Measurements from ENCODE around the gene ZCCHC3. TPM values are rescaled to one million over a fixed set of nuclear protein-coding genes. Genes with fewer than 3 reads are reported as not detected.

The ZCCHC3 gene
- total RNA-seq, 1 donor from 2014 or later, result 23.7 TPM

- DNase-seq, result no peak
- Mint-ChIP-seq H3K4me3 (peak overlapping the region; percentile 66), H3K27me3 (peaks cover 1% of the 10 kb centered on the region), H3K27ac (peak overlapping the region; percentile 100), H3K4me1 (peaks cover 28% of the 10 kb centered on the region), H3K9me3 (no peaks in the 10 kb centered on the region), H3K36me3 (ENCODE audit: low read depth) (peaks cover 28% of the 10 kb centered on the region)
- intact Hi-C loops (cut with micrococcal nuclease), result loop anchor here (2.0 kb wide), 1 partner anchor 113 kb away; the partner anchor contains the start of gene RBCK1
Measured at GRCh38 chr20:295804-296203, 1.6 kb upstream of the ZCCHC3 start.

DNA sequence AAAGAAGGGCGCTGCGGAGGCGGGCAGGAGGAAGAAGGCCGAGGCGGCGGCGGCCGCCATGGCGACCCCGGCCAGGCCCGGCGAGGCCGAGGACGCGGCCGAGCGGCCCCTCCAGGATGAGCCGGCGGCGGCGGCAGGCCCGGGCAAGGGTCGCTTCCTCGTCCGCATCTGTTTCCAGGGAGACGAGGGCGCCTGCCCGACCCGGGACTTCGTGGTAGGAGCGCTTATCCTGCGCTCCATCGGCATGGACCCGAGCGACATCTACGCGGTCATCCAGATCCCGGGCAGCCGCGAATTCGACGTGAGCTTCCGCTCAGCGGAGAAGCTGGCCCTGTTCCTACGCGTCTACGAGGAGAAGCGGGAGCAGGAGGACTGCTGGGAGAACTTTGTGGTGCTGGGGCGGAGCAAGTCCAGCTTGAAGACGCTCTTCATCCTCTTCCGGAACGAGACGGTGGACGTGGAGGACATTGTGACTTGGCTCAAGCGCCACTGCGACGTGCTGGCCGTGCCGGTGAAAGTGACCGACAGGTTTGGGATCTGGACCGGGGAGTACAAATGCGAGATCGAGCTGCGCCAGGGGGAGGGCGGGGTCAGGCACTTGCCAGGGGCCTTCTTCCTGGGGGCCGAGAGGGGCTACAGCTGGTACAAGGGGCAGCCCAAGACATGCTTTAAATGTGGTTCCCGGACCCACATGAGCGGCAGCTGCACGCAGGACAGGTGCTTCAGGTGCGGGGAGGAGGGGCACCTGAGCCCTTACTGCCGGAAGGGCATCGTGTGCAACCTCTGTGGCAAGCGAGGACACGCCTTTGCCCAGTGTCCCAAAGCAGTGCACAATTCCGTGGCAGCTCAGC is 780 bp downstream of the ZCCHC3 start:
- peak overlapping the region; percentile 96 for H3K4me3 Mint-ChIP-seq

DNA sequence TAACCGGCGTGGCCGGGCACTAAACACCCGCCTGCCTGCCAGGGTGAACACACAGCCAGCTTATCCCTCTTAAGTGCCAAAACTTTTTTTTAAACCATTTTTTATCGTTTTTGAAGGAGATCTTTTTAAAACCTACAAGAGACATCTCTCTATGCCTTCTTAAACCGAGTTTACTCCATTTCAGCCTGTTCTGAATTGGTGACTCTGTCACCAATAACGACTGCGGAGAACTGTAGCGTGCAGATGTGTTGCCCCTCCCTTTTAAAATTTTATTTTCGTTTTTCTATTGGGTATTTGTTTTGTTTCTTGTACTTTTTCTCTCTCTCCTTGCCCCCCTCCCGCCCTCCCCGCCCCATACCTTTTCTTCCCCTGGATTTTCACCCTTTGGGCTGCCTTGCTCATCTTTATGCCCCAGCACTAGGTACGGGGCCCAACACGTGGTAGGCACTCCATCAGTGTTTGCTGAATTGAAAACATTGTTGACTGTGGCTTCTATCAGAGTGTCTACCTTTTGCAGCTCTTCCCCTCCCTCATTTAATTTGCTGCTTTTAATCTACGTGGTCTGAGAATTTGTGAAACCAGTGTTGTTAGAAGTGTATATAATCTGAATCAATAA is 1.5 kb downstream of the ZCCHC3 start:
- DNase-seq, result no peak
- Mint-ChIP-seq H3K27ac (peak overlapping the region; percentile 98), H3K9me3 (no peaks in the 10 kb centered on the region), H3K27me3 (peaks cover 1% of the 10 kb centered on the region), H3K4me1 (peaks cover 43% of the 10 kb centered on the region), H3K4me3 (peak overlapping the region; percentile 96), H3K36me3 (ENCODE audit: low read depth) (peaks cover 41% of the 10 kb centered on the region)
- intact Hi-C loops (cut with micrococcal nuclease), result no loop called here

More for the DNA sequence above, 780 bp downstream of the ZCCHC3 start:
- Mint-ChIP-seq H3K27me3 (peaks cover 1% of the 10 kb centered on the region), H3K4me1 (peaks cover 43% of the 10 kb centered on the region), H3K27ac (peak overlapping the region; percentile 98), H3K9me3 (no peaks in the 10 kb centered on the region), H3K36me3 (ENCODE audit: low read depth) (peaks cover 41% of the 10 kb centered on the region)
- intact Hi-C loops (cut with micrococcal nuclease), result loop anchor here (1.0 to 2.0 kb wide), 4 partner anchors 12 to 111 kb away; partner anchors contain the start of genes RBCK1 and SOX12
- peak; percentile 83 for DNase-seq

DNA sequence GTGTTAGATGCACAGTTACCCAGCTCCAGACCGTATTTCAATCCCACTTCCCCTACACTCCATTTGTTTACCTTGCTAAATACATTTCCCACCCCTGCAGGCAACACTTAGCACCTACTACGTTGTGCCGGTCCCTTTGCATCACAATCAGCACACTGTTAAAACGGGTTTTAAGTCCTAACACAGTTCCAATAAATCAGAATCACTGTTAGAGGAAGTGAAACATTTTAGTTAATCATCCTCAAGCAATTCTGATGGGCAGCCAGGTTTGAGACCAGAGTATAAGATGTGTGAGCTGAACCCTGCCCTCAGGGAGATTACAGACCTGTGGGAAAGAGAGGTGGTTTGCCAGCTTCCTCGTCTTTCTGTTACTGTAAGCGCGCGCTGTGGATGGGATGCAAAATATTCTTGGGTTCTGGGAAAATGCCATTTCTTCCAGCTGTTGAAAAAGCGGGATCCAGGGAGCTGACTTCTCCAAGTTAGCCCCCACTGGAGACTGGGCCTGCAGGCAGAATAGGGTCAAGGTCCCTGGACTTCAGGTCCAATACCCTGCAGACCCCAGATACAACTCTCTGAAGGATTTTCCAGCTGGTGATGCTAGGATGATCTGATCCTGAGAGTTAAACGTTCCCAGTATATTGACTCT is 3.1 kb downstream of the ZCCHC3 start:
- Mint-ChIP-seq H3K9me3 (no peaks in the 10 kb centered on the region), H3K27ac (no peak overlapping the region), H3K27me3 (peaks cover 1% of the 10 kb centered on the region), H3K4me1 (peaks cover 42% of the 10 kb centered on the region), H3K36me3 (ENCODE audit: low read depth) (peaks cover 42% of the 10 kb centered on the region), H3K4me3 (peak overlapping the region; percentile 96)
- no peak for DNase-seq
- intact Hi-C loops (cut with micrococcal nuclease), result no loop called here

DNA sequence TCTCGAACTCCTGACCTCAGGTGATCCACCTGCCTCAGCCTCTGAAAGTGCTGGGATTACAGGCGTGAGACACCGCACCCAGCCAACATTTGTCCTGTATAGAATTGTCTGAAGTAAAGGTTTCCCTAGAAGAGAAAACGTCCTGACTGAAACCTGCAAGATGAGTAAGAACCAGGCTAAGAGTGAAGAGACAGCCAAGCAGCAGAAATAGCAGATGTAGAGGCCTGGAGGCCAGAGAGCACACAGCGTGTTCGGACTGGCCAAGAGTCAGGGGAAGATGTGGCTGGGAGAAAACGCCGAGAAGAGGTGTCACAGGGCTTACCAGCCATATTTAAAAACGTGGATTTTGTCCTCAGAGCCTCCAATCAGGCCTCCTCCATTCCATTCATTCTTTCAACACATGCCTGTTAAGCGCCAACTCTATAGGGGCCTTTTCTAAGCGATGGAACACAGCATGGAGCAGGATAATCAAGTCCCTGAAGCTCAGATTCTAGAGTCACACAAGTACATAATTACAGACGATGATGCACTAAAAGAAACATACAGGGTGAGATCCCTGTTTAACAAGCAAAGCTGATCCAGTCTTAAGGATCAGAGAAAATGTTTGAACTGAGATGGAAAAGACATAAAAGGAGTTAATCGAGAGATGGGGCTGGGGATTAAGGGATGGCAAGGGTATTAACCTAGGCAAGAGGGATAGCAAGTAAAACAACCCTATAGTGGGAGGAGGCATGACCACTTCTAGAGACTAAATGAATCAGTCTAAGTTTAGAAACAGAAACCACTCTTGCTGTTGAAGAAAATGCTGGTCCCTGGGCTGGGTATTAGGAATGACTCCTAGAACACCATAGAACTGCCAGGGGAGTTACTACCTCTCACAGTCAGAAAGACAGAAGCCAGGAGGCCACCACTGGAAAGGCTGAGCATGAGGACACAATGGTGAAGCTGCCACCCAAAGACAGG is 4.8 kb downstream of the ZCCHC3 start:
- H3K9me3 Mint-ChIP-seq, result no peaks in the 10 kb centered on the region
- peaks cover 40% of the 10 kb centered on the region for H3K36me3 Mint-ChIP-seq (ENCODE audit: low read depth)
- peak overlapping the region; percentile 26 for H3K4me3 Mint-ChIP-seq
- H3K27me3 Mint-ChIP-seq, result peaks cover 1% of the 10 kb centered on the region
- intact Hi-C loops (cut with micrococcal nuclease), result loop anchor here (1.0 kb wide), 1 partner anchor 22 kb away; no protein-coding TSS in a partner anchor
- DNase-seq, result no peak
- H3K27ac Mint-ChIP-seq, result peak overlapping the region; percentile 47
- peaks cover 31% of the 10 kb centered on the region for H3K4me1 Mint-ChIP-seq

GRCh38 chr20:305745-306144 is 8.4 kb downstream of the ZCCHC3 start:
- intact Hi-C loops (cut with micrococcal nuclease), result no loop called here
- H3K9me3 Mint-ChIP-seq, result no peaks in the 10 kb centered on the region
- no peak overlapping the region for H3K27ac Mint-ChIP-seq
- H3K4me1 Mint-ChIP-seq, result peaks cover 24% of the 10 kb centered on the region
- no peaks in the 10 kb centered on the region for H3K27me3 Mint-ChIP-seq
- no peak for DNase-seq
- peaks cover 14% of the 10 kb centered on the region for H3K36me3 Mint-ChIP-seq (ENCODE audit: low read depth)
- no peak overlapping the region for H3K4me3 Mint-ChIP-seq

DNA sequence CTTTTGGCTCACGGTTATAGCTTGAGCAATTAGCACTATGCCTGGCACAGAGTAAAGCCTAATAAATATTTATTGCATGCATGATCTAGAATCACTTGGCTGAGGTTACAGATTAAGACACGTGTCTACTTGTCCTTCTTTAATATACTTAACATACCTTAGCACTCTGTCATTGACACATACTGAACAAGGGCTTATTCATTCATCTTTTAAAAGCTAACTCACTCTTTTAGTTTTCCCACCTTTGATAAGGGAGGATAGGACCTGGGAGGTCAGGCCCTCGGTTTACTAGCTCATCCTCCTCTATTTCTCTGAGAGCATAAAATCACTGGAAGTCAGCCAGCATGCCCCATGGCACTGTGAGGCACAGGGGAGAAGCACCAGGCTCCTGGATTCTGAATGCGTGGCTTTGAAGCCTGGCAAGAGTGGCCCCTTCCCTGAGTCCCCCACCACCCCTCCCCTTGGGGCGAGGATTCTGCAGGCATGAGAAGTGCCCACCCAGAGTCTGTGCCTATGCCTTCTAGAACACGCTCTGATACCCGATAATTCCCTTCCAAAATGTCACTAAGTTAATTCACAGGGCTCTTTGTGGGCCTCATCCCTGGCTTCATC is 11.2 kb downstream of the ZCCHC3 start:
- H3K36me3 Mint-ChIP-seq (ENCODE audit: low read depth), result peaks cover 1% of the 10 kb centered on the region
- H3K4me1 Mint-ChIP-seq, result peaks cover 10% of the 10 kb centered on the region
- intact Hi-C loops (cut with micrococcal nuclease), result no loop called here
- H3K27me3 Mint-ChIP-seq, result no peaks in the 10 kb centered on the region
- no peak overlapping the region for H3K27ac Mint-ChIP-seq
- DNase-seq, result no peak
- no peaks in the 10 kb centered on the region for H3K9me3 Mint-ChIP-seq
- H3K4me3 Mint-ChIP-seq, result no peak overlapping the region

DNA sequence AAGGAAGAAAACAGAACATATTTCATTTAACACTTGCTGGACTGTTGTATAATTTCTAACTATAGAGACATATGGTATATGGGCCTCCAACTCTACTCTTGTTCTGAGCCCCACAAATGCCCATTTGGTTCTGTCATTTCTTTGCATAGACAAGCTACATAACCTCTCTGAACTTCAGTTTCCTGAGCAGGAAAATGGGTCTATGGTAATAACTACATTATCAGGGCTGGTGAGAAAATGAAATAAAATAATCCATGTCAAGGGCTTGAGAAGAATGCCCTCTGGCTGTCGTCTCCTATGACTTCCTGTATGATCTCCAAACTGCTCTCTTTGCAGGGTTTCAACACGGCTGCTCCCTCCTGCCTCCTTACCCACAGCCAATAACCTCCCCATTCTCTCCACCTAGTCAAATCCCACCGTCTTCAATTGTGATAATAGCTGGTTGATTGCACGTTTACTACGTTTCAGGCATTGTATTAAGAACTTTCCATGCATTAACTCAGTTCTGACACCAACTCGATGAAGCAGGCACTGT is 12.0 kb downstream of the ZCCHC3 start:
- no peaks in the 10 kb centered on the region for H3K27me3 Mint-ChIP-seq
- H3K9me3 Mint-ChIP-seq, result no peaks in the 10 kb centered on the region
- H3K4me3 Mint-ChIP-seq, result peak overlapping the region; percentile 10
- no peak for DNase-seq
- peaks cover 10% of the 10 kb centered on the region for H3K4me1 Mint-ChIP-seq
- peak overlapping the region; percentile 4 for H3K27ac Mint-ChIP-seq
- H3K36me3 Mint-ChIP-seq (ENCODE audit: low read depth), result peaks cover 1% of the 10 kb centered on the region
- intact Hi-C loops (cut with micrococcal nuclease), result no loop called here

GRCh38 chr20:309841-310644 is 12.7 kb downstream of the ZCCHC3 start:
- no peaks in the 10 kb centered on the region for H3K27me3 Mint-ChIP-seq
- intact Hi-C loops (cut with micrococcal nuclease), result loop anchor here (1.0 to 2.0 kb wide), 2 partner anchors 13 to 15 kb away; partner anchors contain the start of genes SOX12 and ZCCHC3
- peak overlapping the region; percentile 81 for H3K4me3 Mint-ChIP-seq
- H3K36me3 Mint-ChIP-seq (ENCODE audit: low read depth), result no peaks in the 10 kb centered on the region
- peak; percentile 95 for DNase-seq
- peaks cover 10% of the 10 kb centered on the region for H3K4me1 Mint-ChIP-seq
- peak overlapping the region; percentile 89 for H3K27ac Mint-ChIP-seq
- H3K9me3 Mint-ChIP-seq, result no peaks in the 10 kb centered on the region

- intact Hi-C loops (cut with micrococcal nuclease), result loop anchor here (1.0 to 2.0 kb wide), 2 partner anchors 13 to 14 kb away; partner anchors contain the start of genes SOX12 and ZCCHC3
Measured at GRCh38 chr20:310645-311044, 13.3 kb downstream of the ZCCHC3 start.

DNA sequence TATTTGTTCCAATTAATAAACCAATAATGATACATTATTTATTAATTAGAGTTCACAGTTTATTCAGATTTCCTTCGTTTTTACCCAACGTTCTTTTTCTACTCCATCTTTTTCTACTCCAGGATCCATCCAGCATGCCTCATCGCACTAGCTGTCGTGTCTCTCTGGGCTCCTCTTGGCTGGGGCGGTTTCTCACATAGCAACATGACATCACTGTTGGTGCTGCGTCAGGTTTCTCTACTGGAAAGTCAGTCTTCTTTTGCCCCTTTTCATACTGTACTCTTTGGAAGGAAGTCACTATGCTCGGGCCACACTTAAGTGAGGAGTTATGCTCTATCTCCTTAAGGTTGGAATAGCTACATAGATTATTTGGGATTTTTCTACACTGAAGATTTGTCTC is 14.2 kb downstream of the ZCCHC3 start:
- no peak for DNase-seq
- Mint-ChIP-seq H3K27ac (no peak overlapping the region), H3K4me1 (peaks cover 10% of the 10 kb centered on the region), H3K4me3 (no peak overlapping the region), H3K27me3 (no peaks in the 10 kb centered on the region), H3K9me3 (no peaks in the 10 kb centered on the region), H3K36me3 (ENCODE audit: low read depth) (no peaks in the 10 kb centered on the region)
- intact Hi-C loops (cut with micrococcal nuclease), result loop anchor here (2.0 kb wide), 1 partner anchor 13 kb away; the partner anchor contains the start of gene SOX12

More at GRCh38 chr20:310645-311044, 13.3 kb downstream of the ZCCHC3 start:
- no peak for DNase-seq
- H3K27me3 Mint-ChIP-seq, result no peaks in the 10 kb centered on the region
- H3K9me3 Mint-ChIP-seq, result no peaks in the 10 kb centered on the region
- H3K36me3 Mint-ChIP-seq (ENCODE audit: low read depth), result no peaks in the 10 kb centered on the region
- peak overlapping the region; percentile 81 for H3K4me3 Mint-ChIP-seq
- peaks cover 10% of the 10 kb centered on the region for H3K4me1 Mint-ChIP-seq
- H3K27ac Mint-ChIP-seq, result no peak overlapping the region

GRCh38 chr20:312067-312466 is 14.7 kb downstream of the ZCCHC3 start:
- intact Hi-C loops (cut with micrococcal nuclease), result no loop called here
- Mint-ChIP-seq H3K4me1 (peaks cover 10% of the 10 kb centered on the region), H3K27me3 (no peaks in the 10 kb centered on the region), H3K4me3 (no peak overlapping the region), H3K27ac (no peak overlapping the region), H3K36me3 (ENCODE audit: low read depth) (no peaks in the 10 kb centered on the region), H3K9me3 (no peaks in the 10 kb centered on the region)
- DNase-seq, result no peak

Data from activated CD4-positive, alpha-beta T cell treated with anti-CD3 and anti-CD28 coated beads, Interleukin-2, amount 10 ng/mL, durations not matched to agents 24 days and 14 days (primary cell).